CD1c-positive myeloid dendritic cell (primary cell): ENCODE results near the gene TROAP.
A peak's percentile ranks its signal among the peaks of the same experiment; 100 is the strongest.
"Not testable (repeated sequence)": the region's sequence is repeated elsewhere in the genome, so short reads cannot be mapped to it uniquely, and the experiment has no call there.

Experiments
- DNase-seq: peaks from one replicate; pipeline ENCODE4 v3.0.0-alpha.2; 2016; ENCODE audit errors: extremely low spot score

TROAP gene

GRCh38 chr12:49295082-49295936 lies 27.7 kb upstream of the TROAP start, which contains the start of gene PRPH:
Gene PRPH (plus strand): TSS chr12:49295147. CDS start chr12:49295201, 54 bp downstream.
- DNase-seq: peak; percentile 20

GRCh38 chr12:49296034-49296835 lies 26.8 kb upstream of the TROAP start:
- DNase-seq: peak; percentile 55

- DNase-seq: peak; percentile 58
Observed at GRCh38 chr12:49296836-49297694, 26.0 kb upstream of the TROAP start.

GRCh38 chr12:49297695-49298060 lies 25.4 kb upstream of the TROAP start:
- no peak for DNase-seq

- DNase-seq: no peak
Observed at GRCh38 chr12:49298160-49298559, 24.9 kb upstream of the TROAP start.

- DNase-seq: no peak
Observed at GRCh38 chr12:49301760-49302159, 21.3 kb upstream of the TROAP start.

GRCh38 chr12:49304161-49304560 lies 18.9 kb upstream of the TROAP start:
- no peak for DNase-seq

- DNase-seq: peak; percentile 50
Observed at GRCh38 chr12:49305762-49306510, 17.1 kb upstream of the TROAP start.

- DNase-seq: no peak
Observed at GRCh38 chr12:49309386-49309785, 13.7 kb upstream of the TROAP start.

- DNase-seq: not testable (repeated sequence)
Observed at GRCh38 chr12:49310451-49311000, 12.5 kb upstream of the TROAP start.

GRCh38 chr12:49314811-49315210 lies 8.2 kb upstream of the TROAP start:
- no peak for DNase-seq

- not testable (repeated sequence) for DNase-seq
Observed at GRCh38 chr12:49317118-49317517, 5.9 kb upstream of the TROAP start.

- DNase-seq: not testable (repeated sequence)
Observed at GRCh38 chr12:49320411-49321103, 2.5 kb upstream of the TROAP start.

GRCh38 chr12:49322367-49322707 lies 718 bp upstream of the TROAP start:
- no peak for DNase-seq

GRCh38 chr12:49323524-49324097 lies 556 bp downstream of the TROAP start:
- no peak for DNase-seq

- DNase-seq: no peak
Observed at GRCh38 chr12:49325606-49326005, 2.6 kb downstream of the TROAP start.

GRCh38 chr12:49327368-49327767 lies 4.3 kb downstream of the TROAP start:
- no peak for DNase-seq

GRCh38 chr12:49327887-49328286 lies 4.8 kb downstream of the TROAP start:
- no peak for DNase-seq

- no peak for DNase-seq
Observed at GRCh38 chr12:49328816-49329215, 5.8 kb downstream of the TROAP start.

GRCh38 chr12:49330032-49330619 lies 7.1 kb downstream of the TROAP start:
- no peak for DNase-seq
